GM12891 (cell line): ENCODE results near the gene POLR2H.

Experiments
- PAX5 ChIP-seq: IDR thresholded peaks from 2 replicates; pipeline ENCODE4 v1.6.1; 2011; ENCODE audit warnings: low read length, moderate library complexity, mild to moderate bottlenecking; ENCODE audit not compliant: insufficient read depth, severe bottlenecking
- POLR2A ChIP-seq: IDR thresholded peaks from 2 replicates; pipeline ENCODE4 v1.6.1; 2011; ENCODE audit warnings: low read depth, low read length, control low read depth
- POLR2AphosphoS5 ChIP-seq: IDR thresholded peaks from 2 replicates; pipeline ENCODE4 v1.6.1; 2011; ENCODE audit warnings: low read depth, low read length, control low read depth
- POU2F2 ChIP-seq: IDR thresholded peaks from 2 replicates; pipeline ENCODE4 v1.6.1; 2011; ENCODE audit warnings: low read depth, mild to moderate bottlenecking, control low read depth, low read length, moderate library complexity
- SPI1 ChIP-seq: IDR thresholded peaks from 2 replicates; pipeline ENCODE4 v1.6.1; 2011; ENCODE audit warnings: low read depth, low read length, control low read depth
- TAF1 ChIP-seq: IDR thresholded peaks from 2 replicates; pipeline ENCODE4 v1.6.1; 2011; ENCODE audit warnings: low read depth, low read length, control low read depth

- TF ChIP-seq SPI1 (no peak), POLR2A (no peak), POLR2AphosphoS5 (no peak), TAF1 (no peak), POU2F2 (no peak), PAX5 (no peak)
Observed at GRCh38 chr3:184350618-184351017, 10.9 kb upstream of the POLR2H start.
